CD1c-positive myeloid dendritic cell (primary cell): ENCODE measurements around the gene TCHP.
A peak's percentile ranks its signal among the peaks of the same experiment; 100 is the strongest.
"Not testable (repeated sequence)": the region's sequence is repeated elsewhere in the genome, so short reads cannot be mapped to it uniquely, and the experiment has no call there.

Source experiments
- DNase-seq: peaks from one replicate; pipeline ENCODE4 v3.0.0-alpha.2; 2016; ENCODE audit errors: extremely low spot score

The TCHP gene

GRCh38 chr12:109879351-109880042 lies 20.6 kb upstream of the TCHP start:
- DNase-seq: peak; percentile 54

- DNase-seq: peak; percentile 97
Measured at GRCh38 chr12:109880043-109880931, 19.8 kb upstream of the TCHP start, which contains the start of gene GLTP. Gene GLTP (minus strand): TSS chr12:109880541. CDS start chr12:109880374, 167 bp downstream.

- DNase-seq: no peak
Measured at GRCh38 chr12:109880938-109881337, 19.1 kb upstream of the TCHP start.

GRCh38 chr12:109881752-109882151 lies 18.3 kb upstream of the TCHP start:
- no peak for DNase-seq

- DNase-seq: no peak
Measured at GRCh38 chr12:109883461-109883860, 16.6 kb upstream of the TCHP start.

GRCh38 chr12:109885616-109886015 lies 14.5 kb upstream of the TCHP start:
- no peak for DNase-seq

GRCh38 chr12:109888179-109889020 lies 11.7 kb upstream of the TCHP start:
- peak; percentile 77 for DNase-seq

- no peak for DNase-seq
Measured at GRCh38 chr12:109890620-109891170, 9.4 kb upstream of the TCHP start.

GRCh38 chr12:109891731-109892130 lies 8.3 kb upstream of the TCHP start:
- not testable (repeated sequence) for DNase-seq

GRCh38 chr12:109892165-109892715 lies 7.8 kb upstream of the TCHP start:
- DNase-seq: no peak

GRCh38 chr12:109892748-109893147 lies 7.3 kb upstream of the TCHP start:
- DNase-seq: no peak

- peak; percentile 34 for DNase-seq
Measured at GRCh38 chr12:109893261-109893995, 6.6 kb upstream of the TCHP start.

GRCh38 chr12:109894939-109895338 lies 5.1 kb upstream of the TCHP start:
- DNase-seq: no peak

GRCh38 chr12:109896188-109896587 lies 3.9 kb upstream of the TCHP start:
- DNase-seq: no peak

- DNase-seq: no peak
Measured at GRCh38 chr12:109897029-109897428, 3.0 kb upstream of the TCHP start.

GRCh38 chr12:109899345-109899744 lies 729 bp upstream of the TCHP start:
- DNase-seq: not testable (repeated sequence)

- DNase-seq: no peak
Measured at GRCh38 chr12:109900752-109901580, 892 bp downstream of the TCHP start.

GRCh38 chr12:109902891-109903418 lies 2.9 kb downstream of the TCHP start:
- DNase-seq: no peak

- DNase-seq: no peak
Measured at GRCh38 chr12:109905301-109905700, 5.2 kb downstream of the TCHP start.
